GM18870 (cell line): Measurements from ENCODE around the gene GFAP.
"Not testable (repeated sequence)": the region's sequence is repeated elsewhere in the genome, so short reads cannot be mapped to it uniquely, and the experiment has no call there.

ENCODE experiments used
- ATAC-seq: cut with Tn5 transposase; IDR thresholded peaks from one replicate; pipeline ENCODE4 v1.9.1; 2021; ENCODE audit warnings: moderate library complexity; ENCODE audit not compliant: unreplicated experiment

Gene GFAP

GRCh38 chr17:44915321-44915726 lies at the start of gene GFAP:
TSS of gene GFAP (minus strand) at chr17:44915500. CDS start at chr17:44915486, 14 bp downstream.
- no peak for ATAC-seq

- no peak for ATAC-seq
Measured at GRCh38 chr17:44961921-44962350, 46.6 kb upstream of the GFAP start.

- ATAC-seq, result no peak
Measured at GRCh38 chr17:44960691-44961090, 45.4 kb upstream of the GFAP start.

- no peak for ATAC-seq
Measured at GRCh38 chr17:44959821-44960531, 44.7 kb upstream of the GFAP start.

- ATAC-seq, result no peak
Measured at GRCh38 chr17:44956998-44957981, 42.0 kb upstream of the GFAP start.

- ATAC-seq, result no peak
Measured at GRCh38 chr17:44955674-44956425, 40.5 kb upstream of the GFAP start.

- no peak for ATAC-seq
Measured at GRCh38 chr17:44952946-44953475, 37.7 kb upstream of the GFAP start.

GRCh38 chr17:44948315-44948795 lies 33.1 kb upstream of the GFAP start:
- ATAC-seq, result no peak

GRCh38 chr17:44947461-44948314 lies 32.4 kb upstream of the GFAP start, which contains the start of gene KIF18B:
TSS of gene KIF18B (minus strand) at chr17:44947773. CDS start at chr17:44936344, 11,429 bp downstream.
- ATAC-seq, result peak; percentile 82

- ATAC-seq, result not testable (repeated sequence)
Measured at GRCh38 chr17:44945652-44946051, 30.4 kb upstream of the GFAP start.

- ATAC-seq, result no peak
Measured at GRCh38 chr17:44942456-44942855, 27.2 kb upstream of the GFAP start.

- no peak for ATAC-seq
Measured at GRCh38 chr17:44941712-44942331, 26.5 kb upstream of the GFAP start.

GRCh38 chr17:44940768-44941167 lies 25.5 kb upstream of the GFAP start:
- ATAC-seq, result no peak

GRCh38 chr17:44940317-44940716 lies 25.0 kb upstream of the GFAP start:
- no peak for ATAC-seq

GRCh38 chr17:44935116-44935515 lies 19.8 kb upstream of the GFAP start:
- no peak for ATAC-seq

GRCh38 chr17:44934745-44935105 lies 19.4 kb upstream of the GFAP start:
- no peak for ATAC-seq

- no peak for ATAC-seq
Measured at GRCh38 chr17:44933824-44934744, 18.8 kb upstream of the GFAP start.

- ATAC-seq, result no peak
Measured at GRCh38 chr17:44932787-44933097, 17.4 kb upstream of the GFAP start.
